Measurements from ENCODE around the gene ISLR2. TPM values are rescaled to one million over a fixed set of nuclear protein-coding genes. Genes with fewer than 3 reads are reported as not detected.

Gene ISLR2
- total RNA-seq, 1 experiment from 2014 or later: not detected

GRCh38 chr15:74123658-74124057 is 6.7 kb upstream of the ISLR2 start:
- H3K27ac Mint-ChIP-seq (ENCODE audit: unreplicated experiment): no peak overlapping the region
- peaks cover 87% of the 10 kb centered on the region for H3K27me3 Mint-ChIP-seq (ENCODE audit: unreplicated experiment)
- no peaks in the 10 kb centered on the region for H3K36me3 Mint-ChIP-seq (ENCODE audit: insufficient read depth, unreplicated experiment)
- CTCF ChIA-PET: interaction anchor here (0.5 to 1.2 kb wide), 3 partner anchors 75 to 184 kb away, joined by 3 to 4 read pairs (median 3); no protein-coding TSS in a partner anchor
- no peak for TF ChIP-seq CTCF (IDR thresholded peaks at IDR 0.05; ENCODE audit: unreplicated experiment)
- no peak overlapping the region for H3K4me3 Mint-ChIP-seq (ENCODE audit: low read depth, unreplicated experiment)
- no TSS peak for BruUV-seq (replicated peaks)
- DNase-seq: no peak
- H3K4me1 Mint-ChIP-seq (ENCODE audit: low read depth, unreplicated experiment): no peaks in the 10 kb centered on the region
- no peaks in the 10 kb centered on the region for H3K9me3 Mint-ChIP-seq (ENCODE audit: low read depth, unreplicated experiment)
- intact Hi-C loops (cut with micrococcal nuclease; ENCODE audit: unreplicated experiment): no loop called here

- no peaks in the 10 kb centered on the region for H3K4me1 Mint-ChIP-seq (ENCODE audit: low read depth, unreplicated experiment)
- BruUV-seq (replicated peaks): no TSS peak
- no peak for DNase-seq
- no peak for TF ChIP-seq CTCF (IDR thresholded peaks at IDR 0.05; ENCODE audit: unreplicated experiment)
- H3K36me3 Mint-ChIP-seq (ENCODE audit: insufficient read depth, unreplicated experiment): no peaks in the 10 kb centered on the region
- CTCF ChIA-PET: interaction anchor here (0.5 to 1.2 kb wide), 3 partner anchors 74 to 183 kb away, joined by 3 to 4 read pairs (median 3); no protein-coding TSS in a partner anchor
- no peak overlapping the region for H3K4me3 Mint-ChIP-seq (ENCODE audit: low read depth, unreplicated experiment)
- H3K27me3 Mint-ChIP-seq (ENCODE audit: unreplicated experiment): peaks cover 91% of the 10 kb centered on the region
- no peak overlapping the region for H3K27ac Mint-ChIP-seq (ENCODE audit: unreplicated experiment)
- intact Hi-C loops (cut with micrococcal nuclease; ENCODE audit: unreplicated experiment): no loop called here
- no peaks in the 10 kb centered on the region for H3K9me3 Mint-ChIP-seq (ENCODE audit: low read depth, unreplicated experiment)
Measured at GRCh38 chr15:74124196-74124595, 6.2 kb upstream of the ISLR2 start.

- DNase-seq: no peak
- BruUV-seq (replicated peaks): no TSS peak
- no peak overlapping the region for H3K27ac Mint-ChIP-seq (ENCODE audit: unreplicated experiment)
- no peaks in the 10 kb centered on the region for H3K9me3 Mint-ChIP-seq (ENCODE audit: low read depth, unreplicated experiment)
- CTCF ChIA-PET: interaction anchor here (2.3 kb wide), 1 partner anchor 183 kb away, joined by 20 read pairs; no protein-coding TSS in a partner anchor
- H3K36me3 Mint-ChIP-seq (ENCODE audit: insufficient read depth, unreplicated experiment): no peaks in the 10 kb centered on the region
- H3K4me3 Mint-ChIP-seq (ENCODE audit: low read depth, unreplicated experiment): no peak overlapping the region
- H3K4me1 Mint-ChIP-seq (ENCODE audit: low read depth, unreplicated experiment): no peaks in the 10 kb centered on the region
- peaks cover 91% of the 10 kb centered on the region for H3K27me3 Mint-ChIP-seq (ENCODE audit: unreplicated experiment)
- intact Hi-C loops (cut with micrococcal nuclease; ENCODE audit: unreplicated experiment): no loop called here
- TF ChIP-seq CTCF (IDR thresholded peaks at IDR 0.05; ENCODE audit: unreplicated experiment): no peak
Measured at GRCh38 chr15:74124759-74125158, 5.6 kb upstream of the ISLR2 start.

GRCh38 chr15:74127255-74127953 is 3.0 kb upstream of the ISLR2 start:
- TF ChIP-seq CTCF (IDR thresholded peaks at IDR 0.05; ENCODE audit: unreplicated experiment): peak; percentile 98
- BruUV-seq (replicated peaks): no TSS peak

More at GRCh38 chr15:74127255-74127953, 3.0 kb upstream of the ISLR2 start:
- Mint-ChIP-seq H3K36me3 (ENCODE audit: insufficient read depth, unreplicated experiment) (no peaks in the 10 kb centered on the region), H3K4me3 (ENCODE audit: low read depth, unreplicated experiment) (no peak overlapping the region), H3K4me1 (ENCODE audit: low read depth, unreplicated experiment) (no peaks in the 10 kb centered on the region), H3K27me3 (ENCODE audit: unreplicated experiment) (peaks cover 91% of the 10 kb centered on the region), H3K27ac (ENCODE audit: unreplicated experiment) (no peak overlapping the region), H3K9me3 (ENCODE audit: low read depth, unreplicated experiment) (no peaks in the 10 kb centered on the region)
- DNase-seq: peak; percentile 97
- intact Hi-C loops (cut with micrococcal nuclease; ENCODE audit: unreplicated experiment): loop anchor here (1.0 kb wide), 2 partner anchors 176 to 181 kb away; no protein-coding TSS in a partner anchor
- CTCF ChIA-PET: interaction anchor here (0.7 to 3.4 kb wide), 3 partner anchors 176 to 223 kb away, joined by 3 to 29 read pairs (median 3); no protein-coding TSS in a partner anchor

Measured in Calu3 (cell line).